DMS53 treated with DMSO at 0.1 percent for 48 hours (cell line): ENCODE measurements around the gene ITPR1.
"Not testable (repeated sequence)": the region's sequence is repeated elsewhere in the genome, so short reads cannot be mapped to it uniquely, and the experiment has no call there.

ENCODE experiments used
- DNase-seq: peaks from one replicate; lab custom pipeline; 2025; ENCODE audit not compliant: unreplicated experiment; lab: John Stamatoyannopoulos, UW

Gene ITPR1

DNA sequence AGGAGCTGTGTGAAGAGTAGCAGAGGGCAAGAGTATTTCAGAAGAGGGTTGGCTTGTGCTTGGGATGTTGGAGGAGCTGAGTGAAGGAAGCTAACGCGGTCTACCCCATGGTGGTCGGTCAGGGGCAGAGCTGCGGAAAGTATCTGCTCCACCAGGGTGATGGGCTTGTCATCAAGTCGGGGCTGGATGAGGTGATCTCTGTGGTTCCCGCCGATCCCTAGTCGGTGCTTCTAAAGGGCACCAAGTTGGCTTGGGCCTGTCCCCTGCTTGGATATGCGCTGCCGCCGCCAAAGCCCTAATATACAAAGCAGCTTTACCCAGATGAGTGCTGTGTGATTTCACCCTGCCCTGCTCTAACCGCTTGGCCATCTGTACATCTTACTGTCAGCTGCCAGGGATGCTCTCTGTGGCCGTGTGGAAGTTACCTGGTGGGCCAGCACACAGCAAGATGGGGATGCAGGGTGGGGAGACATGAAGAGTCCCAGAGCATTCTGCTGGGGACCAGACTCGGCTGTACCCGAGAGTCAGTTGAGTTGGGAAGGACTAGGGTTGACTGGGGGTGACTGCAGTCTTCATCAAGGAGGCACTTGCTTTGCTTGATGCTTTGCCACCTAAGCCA is 260.0 kb downstream of the ITPR1 start:
- DNase-seq, result no peak

DNA sequence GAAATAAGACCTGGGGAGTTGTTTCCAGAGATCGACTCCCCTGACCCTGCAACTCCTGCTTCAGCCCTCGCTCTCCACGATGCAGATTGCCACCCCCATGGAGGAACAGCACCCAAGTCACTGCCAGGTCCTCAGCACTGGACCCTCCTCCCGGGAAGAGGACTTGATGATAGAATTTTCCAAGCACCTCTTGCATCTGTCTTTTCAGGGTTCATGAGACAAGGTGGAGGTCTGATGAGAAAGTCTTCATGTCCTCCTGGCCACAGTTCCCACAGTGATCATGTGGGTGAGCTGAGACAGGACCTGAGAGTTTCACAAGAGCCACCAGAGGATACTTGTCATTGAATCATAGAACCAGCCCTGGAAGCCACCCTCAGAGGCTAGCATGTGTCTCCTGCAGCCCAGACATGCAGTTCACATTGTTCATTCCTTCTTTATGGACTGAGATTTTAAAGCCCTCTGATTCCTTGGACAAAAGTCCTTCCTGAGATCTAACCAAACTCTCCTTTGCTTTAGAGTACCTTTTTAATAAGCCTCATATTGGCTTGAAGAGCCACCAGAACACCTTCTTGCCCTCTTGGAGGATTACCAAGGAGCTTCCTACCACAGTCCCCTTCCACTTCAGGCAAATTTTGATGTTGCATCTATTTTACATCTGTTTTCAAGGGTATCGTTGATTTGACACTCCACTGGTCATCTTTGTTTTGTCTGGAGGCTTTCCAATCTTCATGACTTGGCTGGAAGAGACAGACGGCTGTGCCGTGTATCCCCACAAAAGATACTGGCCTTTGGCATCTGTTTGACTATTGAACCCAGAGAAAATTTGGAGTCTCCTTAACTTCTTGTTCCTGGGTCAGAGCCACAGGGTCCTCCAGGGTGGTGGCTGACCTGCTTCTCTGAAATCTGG is 261.3 kb downstream of the ITPR1 start:
- DNase-seq, result no peak

DNA sequence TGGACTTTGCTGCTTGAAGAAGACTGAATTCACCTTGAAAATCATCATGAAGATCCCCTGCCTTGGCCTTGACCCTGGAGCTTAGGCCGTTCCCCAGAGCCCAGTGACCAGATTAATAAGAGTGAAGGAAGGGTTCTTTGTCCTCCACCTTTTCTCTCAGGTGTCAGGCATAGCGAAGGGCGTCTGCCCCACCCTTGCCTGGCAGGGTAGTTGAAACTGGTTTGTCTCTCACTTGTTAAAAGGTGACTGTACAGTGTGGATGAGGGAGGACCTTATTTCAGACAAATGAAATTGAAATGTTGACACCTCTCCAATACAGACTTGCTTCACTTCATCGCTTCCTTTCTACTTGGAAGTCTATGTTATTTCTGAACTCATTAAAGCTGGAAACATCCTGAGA is 262.4 kb downstream of the ITPR1 start:
- no peak for DNase-seq

- no peak for DNase-seq
Observed at GRCh38 chr3:4756057-4756775, 263.1 kb downstream of the ITPR1 start.

GRCh38 chr3:4756855-4757574 is 263.9 kb downstream of the ITPR1 start:
- no peak for DNase-seq

- no peak for DNase-seq
Observed at GRCh38 chr3:4757575-4758248, 264.6 kb downstream of the ITPR1 start.

DNA sequence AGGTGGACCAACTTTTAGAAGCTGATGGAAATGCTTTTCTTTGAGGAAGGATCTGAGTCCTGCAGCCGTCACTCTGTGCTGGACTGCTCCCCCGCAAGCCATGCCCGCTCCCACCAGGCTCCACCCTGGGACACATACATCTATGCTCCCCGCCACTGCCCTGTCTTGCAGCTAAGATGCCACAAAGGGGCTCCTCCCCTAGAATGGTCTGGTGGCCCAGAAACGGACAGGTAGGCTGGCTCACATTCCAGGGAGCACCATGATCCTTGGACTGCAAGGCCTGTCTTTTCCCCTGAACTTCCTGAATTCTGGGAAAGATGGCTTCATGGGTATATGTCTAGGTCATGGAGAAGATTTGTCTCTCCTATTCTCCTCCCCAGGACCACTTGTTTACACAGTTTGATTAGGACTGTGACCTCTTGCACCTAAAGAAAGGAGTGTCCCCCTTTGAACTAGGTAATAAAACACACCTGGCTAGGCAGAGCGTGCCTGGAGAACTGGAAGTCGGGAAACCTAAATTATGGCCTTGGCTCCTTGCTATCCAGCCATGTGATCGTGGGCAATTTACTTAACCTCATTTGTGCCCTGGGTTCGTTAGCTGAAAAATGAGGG is 265.2 kb downstream of the ITPR1 start:
- no peak for DNase-seq

GRCh38 chr3:4758957-4759656 is 266.0 kb downstream of the ITPR1 start:
- no peak for DNase-seq

GRCh38 chr3:4759689-4760312 is 266.7 kb downstream of the ITPR1 start:
- no peak for DNase-seq

DNA sequence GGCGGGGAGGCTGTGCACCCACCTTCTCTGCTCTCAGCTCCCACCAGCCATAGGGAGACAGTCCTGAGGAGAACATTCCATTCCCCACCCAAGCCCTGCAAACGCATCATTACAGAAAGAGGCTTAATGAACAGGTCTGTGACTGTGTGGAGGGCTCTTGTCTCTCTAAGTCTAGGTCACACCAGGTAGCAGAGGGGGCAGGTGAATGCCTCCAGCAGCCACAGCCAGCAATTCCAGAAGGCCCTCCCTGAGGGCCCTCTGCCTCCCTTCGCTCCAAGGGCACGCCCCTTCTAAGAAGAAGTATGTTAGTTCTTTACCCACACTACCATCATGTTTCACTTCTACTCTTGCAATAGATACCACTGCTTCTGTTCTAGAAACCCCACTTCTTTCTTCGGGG is 268.6 kb downstream of the ITPR1 start:
- no peak for DNase-seq

DNA sequence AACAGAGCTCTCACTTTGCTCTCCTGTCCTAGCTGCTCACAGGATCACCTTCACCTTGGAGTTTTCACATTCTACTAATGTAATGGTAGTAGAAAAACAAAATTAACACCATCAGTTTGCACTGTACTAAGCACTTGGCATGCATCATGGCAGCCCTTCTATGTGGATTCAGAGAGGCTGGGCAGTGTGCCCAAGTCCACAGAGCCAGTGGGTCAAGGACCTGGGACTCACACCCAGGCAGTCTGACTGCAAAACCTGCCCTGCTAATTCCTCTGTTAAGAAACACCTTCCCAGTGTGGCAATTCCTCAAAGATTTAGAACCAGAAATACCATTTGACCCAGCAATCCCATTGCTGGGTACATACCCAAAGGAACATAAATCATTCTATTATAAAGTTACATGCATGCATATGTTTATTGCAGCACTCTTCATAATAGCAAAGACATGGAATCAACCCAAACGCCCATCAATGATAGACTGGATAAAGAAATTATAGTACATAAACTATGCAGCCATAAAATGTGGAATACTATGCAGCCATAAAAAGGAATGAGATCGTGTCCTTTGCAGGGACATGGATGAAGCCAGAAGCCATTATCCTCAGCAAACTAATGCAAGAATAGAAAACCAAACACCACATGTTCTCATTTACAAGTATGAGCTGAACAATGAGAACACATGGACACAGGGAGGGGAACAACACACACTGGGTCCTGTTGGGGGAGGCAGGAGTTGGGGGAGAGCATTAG is 269.5 kb downstream of the ITPR1 start:
- DNase-seq, result not testable (repeated sequence)

DNA sequence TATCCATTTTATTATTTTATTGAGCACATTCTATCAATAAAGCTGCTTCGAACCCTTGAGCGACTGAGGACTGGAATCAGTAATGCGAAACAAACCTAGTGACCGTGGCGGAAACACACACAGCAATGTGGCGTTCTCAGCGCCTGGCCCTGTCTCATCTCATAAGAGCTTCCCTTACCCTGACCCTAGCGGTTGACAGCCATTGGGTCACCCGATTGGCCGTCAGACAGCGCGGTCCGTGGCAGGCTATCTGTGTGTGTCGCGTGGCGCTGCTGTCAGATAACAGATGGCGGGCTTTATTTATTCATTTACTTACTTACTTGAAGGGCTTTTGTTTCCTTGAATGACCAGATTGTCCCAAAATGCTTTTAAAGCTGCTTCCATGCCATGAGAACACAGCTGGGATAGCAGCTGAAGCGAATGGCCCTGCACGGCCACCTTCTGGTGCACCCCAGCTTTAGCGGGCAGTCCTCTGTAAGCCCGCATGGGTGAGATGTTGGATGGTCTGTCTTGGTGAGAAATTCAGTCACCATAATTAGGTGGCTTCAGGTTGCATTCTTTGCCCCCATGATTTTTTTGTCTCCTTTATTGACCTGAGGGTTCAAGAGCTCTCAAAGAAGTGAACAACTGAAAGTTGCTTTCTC is 270.6 kb downstream of the ITPR1 start:
- no peak for DNase-seq

- no peak for DNase-seq
Observed at GRCh38 chr3:4765212-4765611, 272.1 kb downstream of the ITPR1 start.

DNA sequence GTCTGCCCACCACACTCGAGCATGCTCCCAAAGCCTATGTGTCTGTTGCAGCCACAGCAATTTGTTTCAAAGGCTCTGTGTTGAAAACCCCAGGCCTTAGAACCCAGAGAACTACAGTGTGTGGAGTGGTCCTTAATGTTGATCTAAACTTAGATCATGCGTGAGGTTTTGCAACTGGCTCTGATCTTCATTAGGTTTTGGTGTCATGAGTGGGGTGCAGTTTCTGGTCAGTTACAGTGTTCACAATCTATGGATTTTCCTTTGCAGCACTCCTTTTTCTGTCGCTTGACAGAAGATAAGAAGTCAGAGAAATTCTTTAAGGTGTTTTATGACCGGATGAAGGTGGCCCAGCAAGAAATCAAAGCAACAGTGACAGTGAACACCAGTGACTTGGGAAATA is 273.1 kb downstream of the ITPR1 start:
- no peak for DNase-seq

- no peak for DNase-seq
Observed at GRCh38 chr3:4766716-4767499, 273.8 kb downstream of the ITPR1 start.

DNA sequence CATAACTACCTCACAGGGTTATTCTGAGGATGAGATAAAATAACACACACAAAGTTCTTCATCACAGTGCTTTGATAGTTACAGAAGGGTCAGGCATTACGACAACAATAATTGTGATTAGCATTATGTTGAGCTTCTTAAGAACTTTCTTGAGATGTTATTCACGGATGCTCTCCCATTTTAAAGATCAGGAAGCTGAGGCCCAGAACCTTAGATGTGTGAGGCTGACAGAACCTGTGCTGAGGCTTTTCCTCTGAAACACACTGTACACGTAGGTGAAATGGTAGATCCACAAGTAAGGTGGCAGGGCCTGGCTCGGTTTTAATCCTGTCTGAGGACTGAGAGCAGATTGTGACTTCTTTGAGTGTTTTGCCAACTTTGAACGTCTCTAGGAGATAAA is 274.9 kb downstream of the ITPR1 start:
- no peak for DNase-seq

DNA sequence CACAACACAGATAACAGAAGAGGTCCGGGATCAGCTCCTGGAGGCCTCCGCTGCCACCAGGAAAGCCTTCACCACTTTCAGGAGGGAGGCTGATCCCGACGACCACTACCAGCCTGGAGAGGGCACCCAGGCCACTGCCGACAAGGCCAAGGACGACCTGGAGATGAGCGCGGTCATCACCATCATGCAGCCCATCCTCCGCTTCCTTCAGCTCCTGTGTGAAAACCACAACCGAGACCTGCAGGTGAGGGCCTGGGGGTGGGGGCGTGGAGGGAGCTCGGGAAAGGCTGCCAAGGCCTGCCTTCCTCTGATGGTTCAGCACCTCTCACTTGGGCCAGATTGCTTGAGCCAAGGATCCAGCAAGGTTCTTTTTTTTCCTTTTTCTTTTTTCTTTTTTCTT is 275.4 kb downstream of the ITPR1 start:
- DNase-seq, result no peak
